SK-N-SH (cell line): ENCODE measurements around the gene TYW3. TPM values are rescaled to one million over a fixed set of nuclear protein-coding genes. Genes with fewer than 3 reads are reported as not detected.

Experiments
- CTCF ChIA-PET: fragments of 300-600, 350-600 bp; formaldehyde crosslinking; extraction: SDS; loops from one replicate; lab custom pipeline; 2021; lab: Yijun Ruan, JAX
- POLR2A ChIA-PET: fragments of 350-600 bp; sonication (Branson Sonifier 250); formaldehyde crosslinking; extraction: SDS; loops from one replicate; lab custom pipeline; 2020; ENCODE audit warnings: antibody characterized with exemption, inconsistent platforms; lab: Yijun Ruan, JAX
- DNase-seq: peaks from one replicate; pipeline ENCODE4 v3.0.0; 2012
- H2AFZ ChIP-seq: fragments of 200-600 bp; sonication (generic); 2 replicates; pipeline ENCODE4 v1.8.1; 2016; ENCODE audit warnings: antibody characterized with exemption, mild to moderate bottlenecking, low read depth
- H3F3A ChIP-seq: fragments of 200-600 bp; sonication (generic); replicated peaks from 2 replicates; pipeline ENCODE3; 2016; ENCODE audit warnings: antibody characterized with exemption, mild to moderate bottlenecking; ENCODE audit not compliant: insufficient read depth
- H3K27ac ChIP-seq, 2 experiments: fragments of 200-500 bp in 1 of 2; fragments of 200-600 bp in 1 of 2; sonication (Bioruptor generic) in 1 of 2; sonication (generic), shearing (Covaris generic) in 1 of 2; 2 replicates each; pipeline versions ENCODE4 v1.5.1 to v1.6.1; 2014 to 2016; ENCODE audit warnings: low read depth in 2 of 2, inconsistent platforms in 1 of 2, low read length in 1 of 2, mild to moderate bottlenecking in 1 of 2, mixed read lengths in 1 of 2
- H3K27me3 ChIP-seq: fragments of 200-600 bp; sonication (generic), shearing (Covaris generic); 2 replicates; pipeline ENCODE4 v1.6.1; 2016; ENCODE audit warnings: mixed run types; ENCODE audit not compliant: insufficient read depth
- H3K36me3 ChIP-seq, 2 experiments: fragments of 200-500 bp in 1 of 2; fragments of 200-600 bp in 1 of 2; sonication (Bioruptor generic) in 1 of 2; sonication (generic) in 1 of 2; replicated peaks in 1 of 2; 2 replicates each; pipeline versions ENCODE3 to v1.5.1; 2014 to 2016; ENCODE audit warnings: low read length in 1 of 2, mild to moderate bottlenecking in 1 of 2; ENCODE audit not compliant: insufficient read depth in 2 of 2, control insufficient read depth in 1 of 2
- H3K4me1 ChIP-seq, 2 experiments: fragments of 200-500 bp in 1 of 2; fragments of 200-600 bp in 1 of 2; sonication (Bioruptor generic) in 1 of 2; sonication (generic), shearing (Covaris generic) in 1 of 2; 2 replicates each; pipeline versions ENCODE4 v1.5.1 to v1.6.1; 2014 to 2016; ENCODE audit warnings: low read depth in 1 of 2, low read length in 1 of 2, mixed run types in 1 of 2; ENCODE audit not compliant: insufficient read depth in 2 of 2, control insufficient read depth in 1 of 2
- H3K4me2 ChIP-seq: fragments of 200-600 bp; sonication (generic), shearing (Covaris generic); 2 replicates; pipeline ENCODE4 v1.6.1; 2017; ENCODE audit warnings: mixed run types
- H3K4me3 ChIP-seq, 2 experiments: fragments of 200-500 bp in 1 of 2; fragments of 200-600 bp in 1 of 2; sonication (Bioruptor generic) in 1 of 2; sonication (generic), shearing (Covaris generic) in 1 of 2; 2 replicates each; pipeline versions ENCODE4 v1.5.1 to v1.8.1; 2014 to 2016; ENCODE audit warnings: low read depth in 2 of 2, inconsistent platforms in 1 of 2, low read length in 1 of 2, mild to moderate bottlenecking in 1 of 2, mixed read lengths in 1 of 2, moderate library complexity in 1 of 2
- H3K79me2 ChIP-seq: fragments of 200-600 bp; sonication (generic); 2 replicates; pipeline ENCODE4 v1.8.1; 2017; ENCODE audit warnings: mild to moderate bottlenecking; ENCODE audit not compliant: insufficient read depth
- H3K9ac ChIP-seq: fragments of 200-600 bp; sonication (generic); 2 replicates; pipeline ENCODE4 v1.6.1; 2017; ENCODE audit warnings: mixed run types
- H3K9me2 ChIP-seq: fragments of 200-600 bp; sonication (generic); 2 replicates; pipeline ENCODE4 v1.6.1; 2017; ENCODE audit warnings: mixed run types
- H3K9me3 ChIP-seq: fragments of 200-600 bp; sonication (generic); 2 replicates; pipeline ENCODE4 v1.6.1; 2017; ENCODE audit warnings: mixed run types, mild to moderate bottlenecking, moderate library complexity
- H4K20me1 ChIP-seq: fragments of 200-600 bp; sonication (generic); 2 replicates; pipeline ENCODE4 v1.6.1; 2017; ENCODE audit warnings: mild to moderate bottlenecking, mixed run types; ENCODE audit not compliant: insufficient read depth
- CHD2 ChIP-seq: fragments of 150-350 bp; IDR thresholded peaks from 2 replicates; pipeline ENCODE4 v1.6.1; 2018; ENCODE audit warnings: low read length; ENCODE audit not compliant: partially characterized antibody
- EZH2phosphoT487 ChIP-seq: fragments of 200-600 bp; sonication (generic); IDR thresholded peaks from 2 replicates; pipeline ENCODE4 v1.6.1; 2017; ENCODE audit warnings: low read depth, mixed run types, mild to moderate bottlenecking, antibody characterized with exemption, moderate library complexity, borderline replicate concordance
- FOSL2 ChIP-seq: IDR thresholded peaks from 2 replicates; pipeline ENCODE4 v1.4.0; 2012; ENCODE audit warnings: low read depth, mild to moderate bottlenecking, moderate library complexity, borderline replicate concordance
- GABPA ChIP-seq: IDR thresholded peaks from 2 replicates; pipeline ENCODE4 v1.4.0; 2012; ENCODE audit warnings: low read depth, mild to moderate bottlenecking
- GATA2 ChIP-seq: sonication (generic); formaldehyde crosslinking; IDR thresholded peaks from 2 replicates; pipeline ENCODE4 v1.5.0; 2020; ENCODE audit warnings: mild to moderate bottlenecking, missing genetic modification reagents
- MAX ChIP-seq: IDR thresholded peaks from 2 replicates; pipeline ENCODE4 v1.4.0; 2012; ENCODE audit warnings: low read depth
- MEF2A ChIP-seq: IDR thresholded peaks from 2 replicates; pipeline ENCODE4 v1.4.0; 2012; ENCODE audit warnings: low read depth, borderline replicate concordance
- MXI1 ChIP-seq: IDR thresholded peaks from 2 replicates; pipeline ENCODE4 v1.6.1; 2012; ENCODE audit warnings: mild to moderate bottlenecking, low read depth, low read length, improper control_type of control experiment
- NFIC ChIP-seq: IDR thresholded peaks from 2 replicates; pipeline ENCODE4 v1.4.0; 2012; ENCODE audit warnings: borderline replicate concordance
- NRF1 ChIP-seq: IDR thresholded peaks from 2 replicates; pipeline ENCODE4 v1.6.1; 2012; ENCODE audit warnings: low read depth, mild to moderate bottlenecking, low read length
- PBX3 ChIP-seq: IDR thresholded peaks from 2 replicates; pipeline ENCODE4; 2012
- RAD21 ChIP-seq: IDR thresholded peaks from 2 replicates; pipeline ENCODE4 v1.6.1; 2012; ENCODE audit warnings: mild to moderate bottlenecking, low read length
- SIN3A ChIP-seq: IDR thresholded peaks from 2 replicates; pipeline ENCODE4 v1.6.1; 2012; ENCODE audit warnings: low read depth, mild to moderate bottlenecking, low read length, moderate library complexity, borderline replicate concordance
- YY1 ChIP-seq: IDR thresholded peaks from 2 replicates; pipeline ENCODE4 v1.4.0; 2012; ENCODE audit warnings: low read depth, mild to moderate bottlenecking
- WGBS: methylation state at CpG from one replicate; pipeline ENCODE4 v1.1.6; 2017; ENCODE audit warnings: low lambda C conversion rate; 5-methylcytosine and 5-hydroxymethylcytosine counted together
- polyA plus RNA-seq, 3 experiments: library from polyadenylated mRNA; depleted of rRNA; stranded (reverse); fragments of >200 nt; gene quantifications; 2 replicates each; pipeline ENCODE4 v1.2.3, GENCODE V29; 2012
- TF ChIP-seq, protein P1 (sequence below): IDR thresholded peaks from 2 replicates; pipeline ENCODE4 v1.4.0; 2012; ENCODE audit warnings: low read depth, borderline replicate concordance
- TF ChIP-seq, protein P2 (sequence below): fragments of 200-600 bp; sonication (generic); IDR thresholded peaks from 2 replicates; pipeline ENCODE4 v1.6.1; 2017; ENCODE audit warnings: antibody characterized with exemption, mild to moderate bottlenecking, moderate library complexity

Gene TYW3
- polyA plus RNA-seq, 1 of the 3 experiments (the other 2 are of a cell fraction) = 9.2 TPM

DNA sequence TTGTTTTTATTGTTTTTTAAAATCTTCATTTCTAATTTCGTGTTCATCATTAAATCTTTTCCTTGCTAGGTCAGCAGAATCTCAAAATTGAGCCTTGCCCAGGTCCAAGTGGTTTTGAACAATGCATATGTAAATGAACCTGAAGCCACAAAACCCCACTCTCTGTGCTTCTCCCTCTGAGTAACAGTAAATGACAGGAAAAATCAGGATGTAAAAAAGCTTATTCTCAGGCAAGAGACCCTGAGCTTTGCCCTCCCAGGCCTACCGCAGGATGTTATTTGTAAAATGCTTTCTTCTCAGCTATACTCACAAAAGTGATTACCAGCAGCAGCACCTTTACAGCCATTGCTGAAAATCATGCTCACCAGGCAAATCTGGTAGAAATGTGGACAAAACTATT lies 47.6 kb downstream of the TYW3 start:
- TF ChIP-seq EZH2phosphoT487 = no peak
- TF ChIP-seq, protein P1, sequence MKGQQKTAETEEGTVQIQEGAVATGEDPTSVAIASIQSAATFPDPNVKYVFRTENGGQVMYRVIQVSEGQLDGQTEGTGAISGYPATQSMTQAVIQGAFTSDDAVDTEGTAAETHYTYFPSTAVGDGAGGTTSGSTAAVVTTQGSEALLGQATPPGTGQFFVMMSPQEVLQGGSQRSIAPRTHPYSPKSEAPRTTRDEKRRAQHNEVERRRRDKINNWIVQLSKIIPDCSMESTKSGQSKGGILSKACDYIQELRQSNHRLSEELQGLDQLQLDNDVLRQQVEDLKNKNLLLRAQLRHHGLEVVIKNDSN = no peak
- no peak for TF ChIP-seq YY1
- TF ChIP-seq, protein P2, sequence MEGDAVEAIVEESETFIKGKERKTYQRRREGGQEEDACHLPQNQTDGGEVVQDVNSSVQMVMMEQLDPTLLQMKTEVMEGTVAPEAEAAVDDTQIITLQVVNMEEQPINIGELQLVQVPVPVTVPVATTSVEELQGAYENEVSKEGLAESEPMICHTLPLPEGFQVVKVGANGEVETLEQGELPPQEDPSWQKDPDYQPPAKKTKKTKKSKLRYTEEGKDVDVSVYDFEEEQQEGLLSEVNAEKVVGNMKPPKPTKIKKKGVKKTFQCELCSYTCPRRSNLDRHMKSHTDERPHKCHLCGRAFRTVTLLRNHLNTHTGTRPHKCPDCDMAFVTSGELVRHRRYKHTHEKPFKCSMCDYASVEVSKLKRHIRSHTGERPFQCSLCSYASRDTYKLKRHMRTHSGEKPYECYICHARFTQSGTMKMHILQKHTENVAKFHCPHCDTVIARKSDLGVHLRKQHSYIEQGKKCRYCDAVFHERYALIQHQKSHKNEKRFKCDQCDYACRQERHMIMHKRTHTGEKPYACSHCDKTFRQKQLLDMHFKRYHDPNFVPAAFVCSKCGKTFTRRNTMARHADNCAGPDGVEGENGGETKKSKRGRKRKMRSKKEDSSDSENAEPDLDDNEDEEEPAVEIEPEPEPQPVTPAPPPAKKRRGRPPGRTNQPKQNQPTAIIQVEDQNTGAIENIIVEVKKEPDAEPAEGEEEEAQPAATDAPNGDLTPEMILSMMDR = no peak
- TF ChIP-seq NFIC = no peak
- TF ChIP-seq MXI1 = no peak
- no peak for TF ChIP-seq MEF2A
- no peak for TF ChIP-seq GATA2
- TF ChIP-seq NRF1 = no peak
- TF ChIP-seq SIN3A = no peak
- TF ChIP-seq CHD2 = no peak
- no peak for TF ChIP-seq FOSL2
- TF ChIP-seq PBX3 = no peak
- TF ChIP-seq MAX = no peak
- no peak for TF ChIP-seq GABPA
- TF ChIP-seq RAD21 = no peak
- H3K9me3 ChIP-seq = no peaks in the 10 kb centered on the region
- CTCF ChIA-PET = interaction anchor here (1.6 to 2.0 kb wide), 2 partner anchors 8 to 423 kb away, joined by 6 to 7 read pairs; no protein-coding TSS in a partner anchor
- H2AFZ ChIP-seq = no peak overlapping the region
- no peak for DNase-seq
- WGBS = 43% methylated on average over 2 of the region's 2 CpGs
- no peaks in the 10 kb centered on the region for H3K4me1 ChIP-seq
- no peaks in the 10 kb centered on the region for H3F3A ChIP-seq
- H3K9ac ChIP-seq = no peak overlapping the region
- H3K27me3 ChIP-seq = no peaks in the 10 kb centered on the region
- no peaks in the 10 kb centered on the region for H3K9me2 ChIP-seq
- POLR2A ChIA-PET = no interaction called here
- H3K4me3 ChIP-seq = no peak overlapping the region
- no peaks in the 10 kb centered on the region for H3K36me3 ChIP-seq
- H4K20me1 ChIP-seq = no peaks in the 10 kb centered on the region
- no peak overlapping the region for H3K4me2 ChIP-seq
- no peaks in the 10 kb centered on the region for H3K79me2 ChIP-seq
- H3K27ac ChIP-seq = no peak overlapping the region
